Spleen (tissue), 11 donors: ENCODE data around the gene MAS1L. TPM values are rescaled to one million over a fixed set of nuclear protein-coding genes. Genes with fewer than 3 reads are reported as not detected.

Experiments used
- DNase-seq: peaks from one replicate; pipeline ENCODE4 v3.0.0-alpha.2; 2020
- H3K27ac ChIP-seq, 8 donors: fragments of 200-600 bp; sonication (generic) in 7 of 8; 1 replicate in 4 of 8; 2 replicates in 4 of 8; pipeline versions ENCODE4 v1.5.0 to v1.8.0; 2016 to 2021; ENCODE audit warnings: inconsistent platforms in 4 of 8, mild to moderate bottlenecking in 4 of 8, moderate library complexity in 1 of 8
- H3K27me3 ChIP-seq, 7 donors: fragments of 200-600 bp; sonication (generic) in 6 of 7; replicated peaks in 1 of 7; 1 replicate in 4 of 7; 2 replicates in 3 of 7; pipeline versions ENCODE4 v1.5.0 to v1.8.0; 2016 to 2021; ENCODE audit warnings: inconsistent platforms in 3 of 7, mild to moderate bottlenecking in 1 of 7
- H3K36me3 ChIP-seq, 6 donors: fragments of 200-600 bp; sonication (generic) in 5 of 6; 1 replicate in 4 of 6; 2 replicates in 2 of 6; pipeline versions ENCODE4 v1.5.0 to v1.8.0; 2016 to 2021; ENCODE audit warnings: inconsistent platforms in 2 of 6
- H3K4me1 ChIP-seq, 6 donors: fragments of 200-600 bp; sonication (generic) in 5 of 6; 1 replicate in 3 of 6; 2 replicates in 3 of 6; pipeline versions ENCODE4 v1.5.0 to v1.8.0; 2016 to 2021; ENCODE audit warnings: inconsistent platforms in 3 of 6
- H3K4me3 ChIP-seq, 8 donors: fragments of 200-600 bp; sonication (generic) in 7 of 8; 1 replicate in 4 of 8; 2 replicates in 4 of 8; pipeline versions ENCODE4 v1.5.0 to v1.8.0; 2016 to 2021; ENCODE audit warnings: inconsistent platforms in 4 of 8, mild to moderate bottlenecking in 4 of 8, moderate library complexity in 2 of 8
- H3K9me3 ChIP-seq, 8 donors: fragments of 200-600 bp; sonication (generic) in 7 of 8; 1 replicate in 4 of 8; 2 replicates in 4 of 8; pipeline versions ENCODE4 v1.5.0 to v1.8.0; 2016 to 2021; ENCODE audit warnings: inconsistent platforms in 4 of 8
- CTCF ChIP-seq, 11 experiments: fragments of 200-600 bp in 7 of 11; fragments of 450-650 bp in 4 of 11; sonication (generic) in 4 of 11; IDR thresholded peaks in 8 of 11; conservative IDR thresholded peaks in 3 of 11; 1 replicate in 7 of 11; 2 replicates in 4 of 11; pipeline versions ENCODE4 v1.4.0 to v1.8.0; 2016 to 2021; ENCODE audit warnings: antibody characterized with exemption in 11 of 11, inconsistent platforms in 4 of 11, mild to moderate bottlenecking in 1 of 11
- POLR2A ChIP-seq, 3 donors: fragments of 450-650 bp; IDR thresholded peaks; one replicate each; pipeline ENCODE4 v1.5.1; 2017; ENCODE audit warnings: antibody characterized with exemption in 3 of 3, mild to moderate bottlenecking in 1 of 3
- POLR2AphosphoS5 ChIP-seq, 3 donors: sonication (generic); formaldehyde crosslinking; IDR thresholded peaks; one replicate each; pipeline ENCODE4 v1.5.1; 2017; ENCODE audit warnings: antibody characterized with exemption in 3 of 3
- WGBS, 5 donors: extraction: QIAGEN DNeasy Blood & Tissue Kit in 3 of 5; methylation state at CpG; one replicate each; pipeline versions ENCODE4 v1.1.5 to v1.1.7; 2013 to 2018; 5-methylcytosine and 5-hydroxymethylcytosine counted together
- intact Hi-C: fragments of 100-400 bp; cut with DNase I; formaldehyde crosslinking; loops from one replicate; pipeline ENCODE4 v1.15.0; 2023; ENCODE audit warnings: low total_unique reads
- polyA plus RNA-seq, 3 donors: library from polyadenylated mRNA; stranded (reverse); fragments of 200-250 nt; gene quantifications; one replicate each; pipeline ENCODE4 v1.2.1, GENCODE V29; 2013
- total RNA-seq, 7 donors: library from RNA; depleted of rRNA in 3 of 7; stranded (reverse); fragments of >200 nt in 3 of 7; fragmentation: NEBNext Ultra II Directional in 4 of 7; extraction: Animal tissue kit (Norgen Biotek cat#: 25700) in 4 of 7; gene quantifications; one replicate each; pipeline versions ENCODE4 v1.1.0 to v1.2.1, GENCODE V29; 2016 to 2021
- donor health status: healthy with polysubstance abuse.
- donor health status: DM: no; HTN: no; CAD: no; lungs with moderate emphysema.
- donor health status: DM: no; HTN: no; CAD: no.
- donor health status: Bipolar disorder and iron deficiency.
- donor health status: healthy.
- donor health status: DM: no; HTN: no; CAD: no.
- donor health status: DM: yes; HTN: yes; CAD: no.

Gene MAS1L
- total and polyA plus RNA-seq, 10 donors: not detected

- H3K36me3 ChIP-seq: no peaks in the 10 kb centered on the region
- no peaks in the 10 kb centered on the region for H3K27me3 ChIP-seq
- WGBS, 5 donors: 79 to 93% (median 88%) methylated on average over 2 of the region's 2 CpGs
- intact Hi-C loops: no loop called here
- H3K4me3 ChIP-seq: no peak overlapping the region
- H3K9me3 ChIP-seq: no peaks in the 10 kb centered on the region
- no peak for TF ChIP-seq POLR2A (IDR thresholded peaks at IDR 0.05)
- no peak for TF ChIP-seq CTCF (IDR thresholded peaks at IDR 0.05 in 8 of 11, conservative IDR thresholded peaks at IDR 0.05 in 3 of 11)
- TF ChIP-seq POLR2AphosphoS5 (IDR thresholded peaks at IDR 0.05): no peak
- DNase-seq: no peak
- H3K4me1 ChIP-seq: no peaks in the 10 kb centered on the region
- no peak overlapping the region for H3K27ac ChIP-seq
These were observed 23.1 kb upstream of the MAS1L start for GRCh38 chr6:29510746-29511300.

GRCh38 chr6:29510202-29510601, 22.4 kb upstream of the MAS1L start:
- Histone ChIP-seq H3K4me3 (no peak overlapping the region), H3K27ac (no peak overlapping the region), H3K27me3 (no peaks in the 10 kb centered on the region), H3K4me1 (no peaks in the 10 kb centered on the region), H3K9me3 (no peaks in the 10 kb centered on the region), H3K36me3 (no peaks in the 10 kb centered on the region)
- no peak for DNase-seq
- intact Hi-C loops: no loop called here
- TF ChIP-seq POLR2AphosphoS5 (IDR thresholded peaks at IDR 0.05) (no peak), POLR2A (IDR thresholded peaks at IDR 0.05) (no peak), CTCF (IDR thresholded peaks at IDR 0.05 in 8 of 11, conservative IDR thresholded peaks at IDR 0.05 in 3 of 11) (no peak)
- 62 to 70% (median 63%) methylated on average over 4 of the region's 4 CpGs for WGBS, 5 donors

GRCh38 chr6:29509711-29510110, 22.0 kb upstream of the MAS1L start:
- intact Hi-C loops: no loop called here
- TF ChIP-seq POLR2A (IDR thresholded peaks at IDR 0.05): no peak
- Histone ChIP-seq H3K27me3 (no peaks in the 10 kb centered on the region), H3K27ac (no peak overlapping the region), H3K4me1 (no peaks in the 10 kb centered on the region), H3K36me3 (no peaks in the 10 kb centered on the region), H3K9me3 (no peaks in the 10 kb centered on the region), H3K4me3 (no peak overlapping the region)
- WGBS, 5 donors: 76 to 86% (median 79%) methylated on average over 7 to 9 of the region's 9 CpGs
- no peak for DNase-seq

- Histone ChIP-seq H3K27me3 (no peaks in the 10 kb centered on the region), H3K4me1 (no peaks in the 10 kb centered on the region), H3K27ac (no peak overlapping the region), H3K4me3 (no peak overlapping the region), H3K36me3 (no peaks in the 10 kb centered on the region), H3K9me3 (no peaks in the 10 kb centered on the region)
- 65 to 76% (median 69%) methylated on average over 4 to 6 of the region's 6 CpGs for WGBS, 5 donors
- intact Hi-C loops: no loop called here
- no peak for DNase-seq
- no peak for TF ChIP-seq POLR2AphosphoS5 (IDR thresholded peaks at IDR 0.05)
- TF ChIP-seq POLR2A (IDR thresholded peaks at IDR 0.05): no peak
- no peak for TF ChIP-seq CTCF (IDR thresholded peaks at IDR 0.05 in 8 of 11, conservative IDR thresholded peaks at IDR 0.05 in 3 of 11)
These were observed 21.5 kb upstream of the MAS1L start for GRCh38 chr6:29509239-29509638.

GRCh38 chr6:29507319-29507718, 19.6 kb upstream of the MAS1L start:
- Histone ChIP-seq H3K36me3 (no peaks in the 10 kb centered on the region), H3K4me3 (no peak overlapping the region), H3K9me3 (no peaks in the 10 kb centered on the region), H3K4me1 (no peaks in the 10 kb centered on the region), H3K27me3 (peaks cover 0 to 5% (median 0%) of the 10 kb centered on the region in 7 donors), H3K27ac (no peak overlapping the region)
- 64 to 88% (median 71%) methylated on average over 5 of the region's 5 CpGs for WGBS, 5 donors
- TF ChIP-seq CTCF (IDR thresholded peaks at IDR 0.05 in 8 of 11, conservative IDR thresholded peaks at IDR 0.05 in 3 of 11) (no peak), POLR2A (IDR thresholded peaks at IDR 0.05) (no peak), POLR2AphosphoS5 (IDR thresholded peaks at IDR 0.05) (no peak)
- intact Hi-C loops: no loop called here
- DNase-seq: no peak
